ENCODE measurements around the gene KIAA1328. TPM values are rescaled to one million over a fixed set of nuclear protein-coding genes. Genes with fewer than 3 reads are reported as not detected.

KIAA1328 gene
- total and polyA plus RNA-seq, 8 donors = 1.9 to 21.7 (median 10.7) TPM

GRCh38 chr18:36993068-36993467 is 164.1 kb downstream of the KIAA1328 start:
- H3K27me3 ChIP-seq = no peaks in the 10 kb centered on the region
- TF ChIP-seq, protein P1, sequence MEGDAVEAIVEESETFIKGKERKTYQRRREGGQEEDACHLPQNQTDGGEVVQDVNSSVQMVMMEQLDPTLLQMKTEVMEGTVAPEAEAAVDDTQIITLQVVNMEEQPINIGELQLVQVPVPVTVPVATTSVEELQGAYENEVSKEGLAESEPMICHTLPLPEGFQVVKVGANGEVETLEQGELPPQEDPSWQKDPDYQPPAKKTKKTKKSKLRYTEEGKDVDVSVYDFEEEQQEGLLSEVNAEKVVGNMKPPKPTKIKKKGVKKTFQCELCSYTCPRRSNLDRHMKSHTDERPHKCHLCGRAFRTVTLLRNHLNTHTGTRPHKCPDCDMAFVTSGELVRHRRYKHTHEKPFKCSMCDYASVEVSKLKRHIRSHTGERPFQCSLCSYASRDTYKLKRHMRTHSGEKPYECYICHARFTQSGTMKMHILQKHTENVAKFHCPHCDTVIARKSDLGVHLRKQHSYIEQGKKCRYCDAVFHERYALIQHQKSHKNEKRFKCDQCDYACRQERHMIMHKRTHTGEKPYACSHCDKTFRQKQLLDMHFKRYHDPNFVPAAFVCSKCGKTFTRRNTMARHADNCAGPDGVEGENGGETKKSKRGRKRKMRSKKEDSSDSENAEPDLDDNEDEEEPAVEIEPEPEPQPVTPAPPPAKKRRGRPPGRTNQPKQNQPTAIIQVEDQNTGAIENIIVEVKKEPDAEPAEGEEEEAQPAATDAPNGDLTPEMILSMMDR (IDR thresholded peaks at IDR 0.05) = no peak
- TF ChIP-seq POLR2AphosphoS5 (IDR thresholded peaks at IDR 0.05) = no peak
- TF ChIP-seq POLR2A (IDR thresholded peaks at IDR 0.05) = no peak
- TF ChIP-seq EP300 (IDR thresholded peaks at IDR 0.05) = no peak
- no peaks in the 10 kb centered on the region for H3K4me1 ChIP-seq
- intact Hi-C loops (cut with DNase I; ENCODE audit: low total_unique reads) = no loop called here
- no peak for DNase-seq
- no peak overlapping the region for H3K27ac ChIP-seq
- peaks cover 0 to 14% (median under 1%) of the 10 kb centered on the region in 4 donors for H3K9me3 ChIP-seq
- H3K4me3 ChIP-seq = no peak overlapping the region
- peaks cover 0 to 15% (median 0%) of the 10 kb centered on the region in 4 donors for H3K36me3 ChIP-seq

DNA sequence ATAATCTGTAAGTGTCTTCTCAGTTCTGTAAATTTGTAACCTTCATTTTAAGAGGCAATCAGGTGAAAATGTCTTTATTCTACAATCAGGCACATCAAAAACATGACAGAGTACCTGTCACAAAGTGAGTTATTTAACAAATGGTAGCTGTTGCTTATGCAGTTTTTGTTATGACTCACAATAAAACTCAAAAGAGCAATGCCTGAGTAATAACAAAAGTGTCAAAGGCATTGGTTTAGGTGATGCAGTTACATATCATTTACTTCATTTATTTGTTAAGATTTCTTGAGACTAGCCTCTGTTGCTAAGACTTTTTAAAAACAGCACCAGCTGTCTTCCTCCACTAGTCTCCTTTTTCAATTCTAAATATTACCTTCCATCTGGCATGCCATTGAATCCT is 177.8 kb downstream of the KIAA1328 start:
- TF ChIP-seq POLR2A (IDR thresholded peaks at IDR 0.05) (no peak), EP300 (IDR thresholded peaks at IDR 0.05) (no peak), POLR2AphosphoS5 (IDR thresholded peaks at IDR 0.05) (no peak)
- TF ChIP-seq, protein P1 (IDR thresholded peaks at IDR 0.05) = no peak
- Histone ChIP-seq H3K4me3 (no peak overlapping the region), H3K27ac (no peak overlapping the region), H3K27me3 (no peaks in the 10 kb centered on the region), H3K9me3 (no peaks in the 10 kb centered on the region), H3K4me1 (no peaks in the 10 kb centered on the region), H3K36me3 (no peaks in the 10 kb centered on the region)
- intact Hi-C loops (cut with DNase I; ENCODE audit: low total_unique reads) = no loop called here
- no peak for DNase-seq

- no peaks in the 10 kb centered on the region for H3K4me1 ChIP-seq
- no peak overlapping the region for H3K27ac ChIP-seq
- no peaks in the 10 kb centered on the region for H3K36me3 ChIP-seq
- intact Hi-C loops (cut with DNase I; ENCODE audit: low total_unique reads) = no loop called here
- TF ChIP-seq POLR2AphosphoS5 (IDR thresholded peaks at IDR 0.05) (no peak), EP300 (IDR thresholded peaks at IDR 0.05) (no peak), POLR2A (IDR thresholded peaks at IDR 0.05) (no peak)
- TF ChIP-seq, protein P1 (IDR thresholded peaks at IDR 0.05) = no peak
- no peak overlapping the region for H3K4me3 ChIP-seq
- no peaks in the 10 kb centered on the region for H3K27me3 ChIP-seq
- H3K9me3 ChIP-seq = peaks cover 0 to 24% (median 17%) of the 10 kb centered on the region in 4 donors
- no peak for DNase-seq
Observed at GRCh38 chr18:37012452-37012851, 183.5 kb downstream of the KIAA1328 start.

- no peaks in the 10 kb centered on the region for H3K4me1 ChIP-seq
Observed at GRCh38 chr18:37019157-37019827, 190.4 kb downstream of the KIAA1328 start.

More at GRCh38 chr18:37019157-37019827, 190.4 kb downstream of the KIAA1328 start:
- TF ChIP-seq, protein P1 (IDR thresholded peaks at IDR 0.05) = peak in 5 of 7 experiments; percentile 18 to 56 (median 35)
- TF ChIP-seq POLR2AphosphoS5 (IDR thresholded peaks at IDR 0.05) (no peak), EP300 (IDR thresholded peaks at IDR 0.05) (no peak)
- H3K27me3 ChIP-seq = no peaks in the 10 kb centered on the region
- peaks cover 0 to 13% (median 6%) of the 10 kb centered on the region in 4 donors for H3K36me3 ChIP-seq
- H3K27ac ChIP-seq = no peak overlapping the region
- 70 to 79% (median 73%) methylated on average over 6 to 7 of the region's 7 CpGs for WGBS, 5 donors
- intact Hi-C loops (cut with DNase I; ENCODE audit: low total_unique reads) = no loop called here
- H3K4me3 ChIP-seq = no peak overlapping the region
- H3K9me3 ChIP-seq = peaks cover 0 to 24% (median 19%) of the 10 kb centered on the region in 4 donors
- DNase-seq = peak in 1 of 2 donors; percentile 30

All from stomach (tissue), 9 donors.